ENCODE measurements around the gene TBC1D9B.

DNA sequence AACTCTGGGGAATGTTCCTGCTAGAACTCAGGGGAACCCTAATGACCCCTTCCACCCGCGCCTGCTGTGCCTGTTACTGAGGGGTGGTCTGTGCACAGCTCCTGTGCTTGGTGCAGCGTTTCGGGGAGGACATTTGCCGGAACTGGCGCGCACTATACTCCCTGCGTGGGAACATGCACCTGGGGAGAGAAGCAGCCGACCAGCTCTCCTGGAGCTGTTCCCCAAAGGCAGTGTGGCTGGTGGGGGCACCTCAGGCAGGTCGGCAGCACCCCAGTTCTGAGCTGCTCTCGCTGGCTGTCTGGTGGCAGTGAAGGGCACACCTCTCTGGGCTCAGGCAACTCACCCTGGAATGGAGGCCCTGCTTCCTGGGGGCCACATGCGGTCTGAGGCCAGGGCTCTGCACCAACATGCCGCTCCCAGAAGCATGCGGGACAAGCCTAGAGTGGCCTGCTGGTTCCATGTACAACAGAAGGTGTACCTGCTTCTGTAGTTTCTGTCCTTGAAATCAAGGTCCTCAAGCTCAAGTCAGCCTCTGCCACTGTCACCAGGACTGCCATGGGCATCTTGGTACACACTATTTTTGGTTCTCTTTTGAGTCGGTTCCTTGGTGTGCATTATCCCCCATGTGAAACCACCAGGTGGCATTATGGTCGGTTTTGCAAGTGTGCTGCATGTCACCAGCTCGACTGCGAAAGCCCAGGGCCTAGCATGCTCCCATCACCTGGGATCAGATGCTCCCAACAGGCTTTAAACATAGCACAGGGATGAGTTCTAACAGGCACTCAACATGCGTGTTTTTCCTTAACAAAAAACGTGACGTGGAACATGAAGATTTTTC is 41.2 kb downstream of the TBC1D9B start:
- peak; percentile 54 for TF ChIP-seq CTCF (IDR thresholded peaks at IDR 0.05; ENCODE audit: low read depth, low read length)
- no peak for TF ChIP-seq EZH2phosphoT487 (IDR thresholded peaks at IDR 0.05; ENCODE audit: low read depth)
